GM18526 (cell line): ENCODE data around the gene NTHL1.

ENCODE experiments used
- POLR2A ChIP-seq: IDR thresholded peaks from 3 replicates; pipeline ENCODE4 v1.6.1; 2011; ENCODE audit not compliant: insufficient read length; ENCODE audit errors: extremely low read depth

Gene NTHL1

DNA sequence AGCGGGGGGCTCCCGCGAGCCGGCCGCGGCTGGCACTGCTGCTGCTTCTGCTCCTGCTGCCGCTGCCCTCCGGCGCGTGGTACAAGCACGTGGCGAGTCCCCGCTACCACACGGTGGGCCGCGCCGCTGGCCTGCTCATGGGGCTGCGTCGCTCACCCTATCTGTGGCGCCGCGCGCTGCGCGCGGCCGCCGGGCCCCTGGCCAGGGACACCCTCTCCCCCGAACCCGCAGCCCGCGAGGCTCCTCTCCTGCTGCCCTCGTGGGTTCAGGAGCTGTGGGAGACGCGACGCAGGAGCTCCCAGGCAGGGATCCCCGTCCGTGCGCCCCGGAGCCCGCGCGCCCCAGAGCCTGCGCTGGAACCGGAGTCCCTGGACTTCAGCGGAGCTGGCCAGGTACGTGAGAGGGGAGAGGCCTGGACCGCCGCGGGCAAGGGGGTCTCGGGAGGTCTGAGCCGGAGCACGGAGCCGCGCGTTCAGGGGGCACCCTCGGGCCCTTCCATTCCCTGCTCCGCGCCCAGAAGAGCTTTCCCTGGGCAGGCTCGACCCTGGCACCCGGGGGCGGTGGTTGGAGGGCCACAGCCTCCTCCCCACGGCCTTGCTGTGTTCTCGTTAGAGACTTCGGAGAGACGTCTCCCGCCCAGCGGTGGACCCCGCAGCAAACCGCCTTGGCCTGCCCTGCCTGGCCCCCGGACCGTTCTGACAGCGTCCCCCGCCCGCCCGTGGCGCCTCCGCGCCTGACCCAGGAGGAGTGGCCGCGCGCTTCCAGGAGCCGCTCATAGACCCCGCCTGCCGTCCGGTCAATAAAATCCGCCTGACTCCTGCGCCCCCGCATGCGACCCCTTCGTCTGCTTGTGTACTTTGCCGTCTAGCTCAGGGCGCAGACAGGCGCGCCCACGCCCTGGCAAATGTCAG, 27.5 kb downstream of the NTHL1 start:
- no peak for TF ChIP-seq POLR2A

DNA sequence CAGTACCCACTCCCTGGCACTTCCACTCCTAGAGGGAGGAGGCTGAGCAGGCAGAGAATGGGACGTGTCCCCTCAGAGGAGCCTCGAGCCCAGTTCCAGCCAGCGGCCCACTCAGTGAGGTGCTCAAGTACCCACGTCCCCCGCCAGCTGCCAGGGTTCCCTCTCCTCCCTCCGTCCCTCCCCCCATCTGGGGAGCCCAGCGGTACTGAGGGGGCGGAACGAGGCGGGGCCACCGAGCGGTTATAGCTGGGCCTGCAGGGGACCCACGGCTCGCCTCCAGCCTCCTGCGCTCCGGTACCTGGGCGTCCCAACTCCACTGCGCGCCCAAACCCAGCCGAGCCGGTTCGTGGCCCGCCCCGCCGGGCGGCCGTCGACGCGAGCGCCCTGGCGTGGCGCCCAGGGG, 28.1 kb downstream of the NTHL1 start, which contains the start of gene NPW:
Gene NPW (plus strand): TSS at position 268 of the 403 bp plus-strand sequence.
- TF ChIP-seq POLR2A = no peak

DNA sequence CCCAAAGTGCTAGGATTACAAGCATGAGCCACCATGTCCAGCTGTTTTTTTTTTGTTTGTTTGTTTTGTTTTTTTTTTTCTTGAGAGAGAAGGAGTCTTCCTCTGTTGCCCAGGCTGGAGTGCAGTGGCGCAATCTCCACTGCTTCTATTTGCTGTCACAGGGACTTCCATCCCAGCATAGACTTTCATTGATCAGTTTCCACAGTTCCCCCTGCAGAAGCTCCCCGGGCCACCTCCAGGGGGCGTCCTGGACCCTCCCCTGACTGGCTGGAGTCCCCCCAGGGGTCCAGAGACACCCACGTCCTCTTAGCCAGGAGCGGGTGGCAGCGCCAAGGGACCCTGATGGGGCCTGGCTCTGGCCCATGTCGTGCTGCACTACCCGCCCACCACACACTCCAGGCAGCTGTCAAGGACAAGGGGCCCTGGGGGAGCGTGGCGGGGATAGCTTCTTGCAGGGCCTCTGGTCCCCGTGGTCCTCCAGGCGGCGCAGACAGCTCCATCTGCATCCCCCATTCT, 31.2 kb downstream of the NTHL1 start:
- no peak for TF ChIP-seq POLR2A

DNA sequence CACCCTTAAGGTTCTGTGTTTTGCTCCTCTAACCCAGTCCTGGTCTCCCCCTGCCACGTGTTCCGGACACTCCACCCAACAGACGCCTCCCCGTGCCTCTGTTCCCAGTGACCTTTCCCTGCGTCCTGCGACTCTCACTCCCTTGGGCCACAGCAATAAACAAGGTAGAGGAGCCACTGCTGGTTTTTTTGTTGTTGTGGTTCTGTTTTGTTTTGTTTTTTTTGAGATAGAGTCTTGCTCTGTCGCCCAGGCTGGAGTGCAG, 31.8 kb downstream of the NTHL1 start:
- TF ChIP-seq POLR2A = no peak

DNA sequence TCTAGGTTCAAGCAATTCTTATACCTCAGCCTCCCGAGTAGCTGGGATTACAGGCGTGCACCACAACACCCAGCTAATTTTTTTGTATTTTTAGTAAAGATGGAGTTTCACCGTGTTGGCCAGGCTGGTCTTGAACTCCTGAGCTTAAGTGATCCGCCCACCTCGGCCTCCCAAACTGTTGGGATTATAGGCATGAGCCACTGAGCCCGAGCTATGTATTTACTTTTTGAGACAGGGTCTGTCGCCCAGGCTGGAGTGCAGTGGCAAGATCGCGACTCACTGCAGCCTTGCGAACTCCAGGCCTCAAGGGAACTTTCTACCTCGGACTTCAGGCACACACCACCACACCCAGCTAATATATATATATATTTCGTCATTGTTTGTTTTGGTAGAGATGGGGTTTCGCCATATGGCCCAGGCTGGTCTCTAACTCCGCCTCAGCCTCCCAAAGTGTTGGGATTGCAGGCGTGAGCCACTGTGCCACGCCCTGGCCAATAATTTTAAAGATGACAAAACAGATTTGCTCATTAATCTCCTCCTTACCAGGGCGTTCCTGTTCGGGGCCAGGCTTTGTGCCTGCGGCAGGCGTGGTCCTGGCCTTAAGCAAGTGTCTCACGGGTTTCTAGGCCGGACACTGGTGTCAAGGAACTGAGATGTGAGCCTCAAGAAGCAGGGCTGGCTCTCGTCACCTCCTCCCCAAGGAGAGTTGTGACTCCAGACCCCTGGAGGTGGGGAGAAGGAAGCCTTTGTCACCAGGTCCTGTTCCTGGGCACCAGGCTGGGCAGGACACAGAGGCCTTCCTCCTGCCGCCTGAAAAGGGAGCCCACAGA, 32.3 kb downstream of the NTHL1 start:
- no peak for TF ChIP-seq POLR2A

DNA sequence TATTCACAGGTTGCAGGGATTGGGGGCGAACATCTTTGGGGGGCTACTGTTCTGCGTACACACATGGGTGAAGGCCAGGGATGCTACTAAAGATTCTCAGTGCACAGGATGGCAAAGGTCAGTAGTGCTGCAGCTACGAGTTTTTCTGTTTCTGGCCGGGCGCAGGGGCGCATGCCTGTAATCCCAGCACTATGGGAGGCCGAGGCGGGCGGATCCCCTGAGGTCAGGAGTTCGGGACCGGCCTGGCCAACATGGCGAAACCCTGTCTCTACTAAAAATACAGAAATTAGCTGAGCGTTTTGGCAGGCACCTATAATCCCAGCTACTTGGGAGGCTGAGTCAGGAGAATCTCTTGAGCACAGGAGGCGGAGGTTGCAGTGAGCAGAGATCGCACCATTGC, 34.1 kb downstream of the NTHL1 start:
- TF ChIP-seq POLR2A = no peak

DNA sequence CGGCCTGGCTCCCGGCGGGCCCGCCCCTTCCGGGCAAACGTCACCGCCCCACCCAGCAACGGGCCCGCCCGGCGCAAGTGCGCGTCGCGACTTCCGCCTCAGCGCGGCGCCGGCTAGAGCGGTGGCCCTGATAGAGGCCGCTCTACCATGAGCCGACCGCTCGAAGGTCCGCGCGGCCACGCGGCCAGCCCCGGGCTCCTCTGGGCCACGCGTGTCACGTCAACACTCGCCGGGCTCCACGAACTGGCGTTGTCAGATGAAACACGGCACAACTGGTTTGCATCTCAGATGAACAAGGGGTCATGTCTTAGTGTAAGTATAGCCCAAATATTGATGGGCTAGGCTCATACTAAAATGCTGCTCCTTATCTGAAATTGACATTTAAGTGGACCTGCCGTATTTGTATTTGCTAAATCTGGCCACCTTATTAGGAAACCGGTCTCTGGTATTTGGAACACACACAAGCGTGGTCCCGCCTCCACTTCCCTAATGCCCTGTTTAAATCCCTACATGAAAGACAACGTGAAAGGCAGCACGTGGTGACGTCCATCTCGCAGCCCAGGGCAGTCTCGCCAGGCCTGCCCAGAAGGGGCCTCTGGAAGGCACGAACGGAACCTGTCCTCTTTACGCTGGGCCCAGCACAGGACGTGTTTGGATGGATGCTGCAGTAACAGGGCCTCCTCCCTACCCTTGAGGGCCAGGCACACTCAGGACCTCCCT, 37.7 kb downstream of the NTHL1 start, which contains the start of gene ZNF598:
Gene ZNF598 (minus strand): TSS at position 31 of the 720 bp plus-strand sequence.
- TF ChIP-seq POLR2A = peak; percentile 91

DNA sequence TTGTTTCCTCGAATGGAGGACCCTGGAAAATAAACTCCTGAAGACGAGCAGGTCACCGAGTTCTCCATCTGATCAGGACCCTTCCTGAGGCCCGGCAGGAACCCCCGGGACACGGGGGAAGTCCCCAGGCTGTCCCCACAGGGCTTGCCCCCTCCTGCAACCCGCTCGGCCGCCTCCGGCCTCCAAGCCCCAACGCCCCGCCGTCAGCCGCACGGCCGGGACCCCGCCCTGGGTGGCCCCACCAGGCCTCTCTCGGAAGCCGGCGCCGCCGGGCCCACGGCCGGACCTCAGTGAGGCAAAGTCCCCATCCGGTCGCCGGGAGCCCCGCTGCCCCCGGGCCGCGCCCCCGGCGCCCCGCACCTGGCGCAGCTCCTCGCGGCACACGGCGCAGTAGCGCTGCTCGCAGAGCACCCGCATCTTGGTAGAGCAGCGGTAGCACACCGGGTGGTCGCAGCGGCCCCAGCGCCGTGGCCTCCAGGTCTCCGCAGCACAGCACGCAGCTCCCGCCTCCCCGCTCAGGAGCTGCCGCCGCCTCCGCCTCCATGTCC, 38.4 kb downstream of the NTHL1 start:
- no peak for TF ChIP-seq POLR2A

DNA sequence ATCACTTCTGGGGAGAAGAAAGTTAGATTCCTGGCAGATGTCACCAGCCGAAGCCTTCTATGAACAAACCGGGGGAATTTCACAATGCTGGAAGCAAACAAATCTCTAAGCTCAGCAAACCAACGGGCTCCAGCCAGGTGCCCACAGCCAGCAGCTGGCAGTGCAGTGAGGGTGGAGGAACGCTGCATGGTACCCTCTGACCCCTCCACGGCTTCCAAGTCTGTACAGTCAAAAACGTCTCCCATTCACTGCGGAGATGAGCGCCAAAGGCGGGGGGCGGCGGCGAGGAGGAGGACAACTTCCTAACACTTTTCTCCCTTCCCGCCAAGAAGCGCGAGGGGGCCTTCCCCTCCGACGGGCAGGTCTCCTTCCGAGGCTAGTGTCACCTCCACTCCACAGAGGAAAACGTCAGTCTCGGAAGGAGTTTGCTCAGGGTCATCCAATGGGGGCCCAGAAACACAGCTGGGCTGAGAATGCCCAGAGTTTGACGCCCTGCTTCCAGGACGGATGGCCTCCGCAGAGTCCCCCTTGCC, 38.9 kb downstream of the NTHL1 start:
- TF ChIP-seq POLR2A = no peak

DNA sequence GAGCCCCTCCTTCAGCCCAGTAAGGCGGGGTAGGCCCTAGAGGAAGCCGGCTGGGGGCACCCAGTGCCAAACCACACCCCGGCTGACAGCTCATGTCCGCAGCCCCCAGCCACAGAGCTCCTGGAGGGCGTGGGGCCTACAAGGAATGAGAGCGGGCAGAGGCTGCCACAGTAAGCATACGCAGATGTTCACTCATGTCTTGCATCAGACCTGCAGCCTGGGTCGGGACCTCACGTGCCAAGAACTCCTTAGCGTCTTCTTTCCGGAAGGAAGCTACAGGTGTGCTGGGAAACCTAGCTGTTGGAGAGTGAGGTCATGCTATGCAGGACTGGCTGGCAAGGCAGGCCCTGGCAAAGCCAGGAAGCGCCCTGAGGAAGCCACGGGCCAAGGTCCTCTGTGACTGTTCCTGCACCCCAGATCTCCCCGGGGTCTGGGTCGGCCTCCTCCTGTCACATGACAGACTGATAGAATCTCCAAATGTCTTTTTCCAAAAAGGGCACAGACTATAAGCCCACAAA, 39.6 kb downstream of the NTHL1 start:
- TF ChIP-seq POLR2A = no peak

DNA sequence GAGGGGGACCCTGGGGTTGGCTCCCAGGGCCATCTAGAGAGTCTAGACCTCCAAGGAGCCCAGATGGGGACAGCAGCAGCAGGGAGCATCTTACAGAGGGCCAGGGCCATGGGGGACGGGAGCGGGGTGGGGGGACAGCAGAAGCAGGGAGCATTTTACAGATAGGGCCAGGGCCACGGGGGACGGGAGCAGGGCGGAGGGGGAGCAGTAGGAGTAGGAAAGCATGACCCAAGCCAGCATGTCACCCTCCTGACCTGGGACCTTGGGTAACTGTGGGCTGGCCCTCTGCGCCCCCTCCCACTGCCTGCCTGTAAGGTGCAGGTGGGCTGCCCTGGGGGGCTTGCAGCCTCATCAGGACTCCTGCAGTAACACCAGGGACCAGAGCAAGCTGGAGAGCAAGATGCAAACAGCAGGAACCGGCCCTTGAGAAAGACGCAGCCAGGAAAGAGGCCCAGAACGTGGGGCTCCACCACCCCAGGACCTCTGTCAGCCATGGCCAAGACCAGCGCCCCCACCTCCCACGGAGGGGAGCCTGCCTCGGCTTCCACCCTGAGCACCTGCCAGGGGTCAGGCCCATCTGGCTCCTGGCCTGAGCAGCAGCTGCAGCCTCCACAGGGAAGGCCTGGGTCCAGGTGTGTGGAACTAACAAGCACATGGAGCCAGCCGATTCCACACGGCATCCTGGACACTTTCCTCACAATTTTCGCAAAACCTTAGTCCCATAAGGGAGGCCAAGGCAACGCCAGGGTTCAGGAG, 40.4 kb downstream of the NTHL1 start:
- TF ChIP-seq POLR2A = no peak

DNA sequence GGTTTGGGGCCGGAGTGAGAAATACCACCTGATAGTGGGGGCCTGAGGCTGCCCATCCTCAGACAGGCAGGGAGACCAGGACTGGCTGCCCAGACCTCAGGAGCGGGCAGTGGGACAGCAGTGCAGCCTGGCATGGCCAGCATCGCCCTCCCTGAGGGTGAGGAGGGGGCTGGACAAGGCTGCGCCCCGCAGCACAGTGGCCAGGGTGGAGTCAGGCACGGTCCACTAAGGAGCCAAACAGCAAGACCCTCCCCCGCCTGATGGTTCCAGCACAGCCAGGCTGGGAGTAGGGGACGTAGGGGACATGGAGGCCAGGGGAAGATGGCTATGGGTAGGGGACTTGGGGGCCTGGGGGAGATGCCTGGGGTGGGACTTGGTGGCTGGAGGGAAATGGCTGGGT, 41.3 kb downstream of the NTHL1 start:
- no peak for TF ChIP-seq POLR2A

DNA sequence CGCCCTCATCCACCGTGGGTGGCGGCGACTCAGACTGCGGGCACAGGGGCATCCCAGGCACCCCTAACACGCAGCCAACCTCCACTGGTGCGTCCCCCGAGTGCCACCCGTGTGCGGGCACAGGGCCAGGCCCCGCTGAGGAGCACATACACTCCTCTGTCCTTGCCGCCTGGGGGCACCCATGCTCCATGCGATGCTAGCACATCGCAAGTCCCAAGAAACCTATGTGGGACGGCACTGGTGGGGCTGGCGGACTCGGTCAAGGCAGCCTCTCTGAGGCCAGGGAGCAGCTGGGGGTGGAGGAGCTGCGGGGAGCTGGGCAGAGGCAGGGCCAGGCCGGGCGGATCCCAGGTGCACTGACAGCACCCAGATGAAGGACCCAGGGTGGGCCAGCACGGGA, 42.0 kb downstream of the NTHL1 start:
- TF ChIP-seq POLR2A = no peak
